Tongue (tissue), 2 donors: ENCODE results near the gene LUC7L3. TPM values are rescaled to one million over a fixed set of nuclear protein-coding genes. Genes with fewer than 3 reads are reported as not detected.
"Not testable (repeated sequence)": the region's sequence is repeated elsewhere in the genome, so short reads cannot be mapped to it uniquely, and the experiment has no call there.

Source experiments
- DNase-seq: peaks from one replicate; pipeline ENCODE4 v3.0.0-alpha.2; 2015
- total RNA-seq: library from RNA; depleted of rRNA; stranded (reverse); fragments of >200 nt; gene quantifications from one replicate; pipeline ENCODE4 v1.2.3, GENCODE V29; 2014

The LUC7L3 gene
- total RNA-seq, 1 donor from 2014 or later = 91.0 TPM

DNA sequence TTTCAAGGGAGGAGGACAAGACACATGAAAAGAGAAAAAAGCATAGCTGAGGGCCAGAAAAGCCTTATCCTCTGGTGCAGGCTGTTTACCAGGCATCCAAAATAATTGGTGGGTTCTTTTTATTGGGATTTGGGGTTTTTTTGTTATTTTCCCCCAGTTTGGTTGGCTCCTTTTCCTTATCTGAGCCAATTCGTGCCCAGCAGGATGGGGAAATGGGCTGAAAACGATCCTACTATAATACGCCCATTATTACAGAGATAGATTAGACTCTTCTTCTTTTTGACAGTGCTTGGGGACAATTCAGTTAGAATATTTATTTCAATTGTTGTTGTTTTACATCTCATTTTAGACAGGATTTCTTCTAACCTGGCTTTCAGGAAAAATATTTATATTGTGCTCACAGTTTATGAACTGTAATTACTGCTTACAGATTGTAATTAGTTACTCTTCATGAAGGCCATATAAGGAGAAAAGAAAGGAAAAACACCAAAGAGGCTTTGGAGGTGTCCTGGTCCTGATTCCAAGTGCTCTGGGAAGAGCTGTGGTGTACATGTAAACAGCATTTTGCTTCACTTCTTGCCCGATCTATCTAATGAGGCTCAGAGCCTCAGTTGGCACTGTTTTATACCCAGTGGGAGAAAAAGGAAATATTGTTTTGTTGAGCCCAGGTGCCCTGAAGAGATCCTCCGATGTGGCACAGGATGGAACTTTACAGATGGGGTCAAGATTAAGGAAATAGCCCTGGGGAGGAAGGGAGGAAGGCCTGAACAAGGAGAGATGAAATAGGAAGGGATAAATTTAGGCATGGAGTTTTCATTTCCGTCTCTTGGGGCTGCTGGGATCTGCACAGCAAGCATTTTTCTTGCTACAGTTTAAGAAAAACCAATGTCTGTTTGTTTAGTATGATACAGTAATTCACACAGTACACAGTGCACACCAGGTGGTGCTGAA is 11.1 kb upstream of the LUC7L3 start:
- peak; percentile 54 for DNase-seq

DNA sequence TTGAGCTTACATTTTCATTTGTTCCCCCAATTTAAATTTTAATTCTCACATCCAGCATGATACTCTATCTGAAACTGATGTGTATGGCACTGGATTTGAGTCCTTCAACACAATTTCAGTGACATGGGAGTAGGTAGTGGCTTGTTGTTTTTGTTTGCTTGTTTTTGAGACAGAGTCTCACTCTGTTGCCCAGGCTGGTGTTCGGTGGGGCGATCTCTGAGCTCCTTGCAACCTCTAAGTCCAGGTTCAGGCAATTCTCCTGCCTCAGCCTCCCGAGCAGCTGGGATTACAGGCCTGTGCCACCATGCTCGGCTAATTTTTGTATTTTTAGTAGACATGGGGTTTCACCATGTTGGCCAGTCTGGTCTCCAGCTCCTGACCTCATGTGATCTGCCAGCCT is 10.3 kb upstream of the LUC7L3 start:
- DNase-seq = not testable (repeated sequence)

DNA sequence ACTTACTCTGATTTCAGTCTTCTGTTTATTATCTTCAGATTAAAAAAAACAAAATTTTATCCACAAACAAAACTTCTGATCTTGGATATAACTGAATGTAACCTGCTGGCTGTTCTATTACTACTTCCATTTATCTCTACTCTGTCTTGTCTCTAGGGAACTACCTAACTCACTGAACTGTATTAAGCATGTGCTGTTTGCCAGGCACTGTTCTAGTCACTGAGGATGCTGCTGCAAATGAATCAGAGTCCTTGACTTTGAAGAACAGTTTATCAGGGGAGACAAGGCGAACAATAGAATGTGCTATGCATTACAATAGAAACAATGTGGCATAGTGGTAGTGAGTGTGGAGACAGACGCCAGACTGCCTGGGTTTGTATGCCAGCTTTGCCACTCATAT is 9.4 kb upstream of the LUC7L3 start:
- no peak for DNase-seq

DNA sequence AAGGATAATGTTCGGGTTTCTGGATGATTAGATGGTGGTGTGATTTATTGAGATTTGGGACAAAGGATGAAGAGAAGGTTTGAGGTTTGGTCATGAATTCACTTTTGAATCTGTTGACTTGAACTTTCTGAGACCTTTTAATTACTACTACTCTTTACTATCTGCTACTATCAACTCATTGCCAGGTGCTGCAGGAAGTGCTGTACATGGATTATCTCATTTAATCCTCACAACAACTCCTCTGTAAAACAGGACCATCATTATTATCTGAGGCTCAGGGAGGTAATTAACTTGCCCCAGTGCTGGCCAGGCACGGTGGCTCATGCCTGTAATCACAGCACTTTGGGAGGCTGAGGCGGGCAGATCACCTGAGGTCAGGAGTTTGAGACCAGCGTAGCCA is 8.8 kb upstream of the LUC7L3 start:
- no peak for DNase-seq

DNA sequence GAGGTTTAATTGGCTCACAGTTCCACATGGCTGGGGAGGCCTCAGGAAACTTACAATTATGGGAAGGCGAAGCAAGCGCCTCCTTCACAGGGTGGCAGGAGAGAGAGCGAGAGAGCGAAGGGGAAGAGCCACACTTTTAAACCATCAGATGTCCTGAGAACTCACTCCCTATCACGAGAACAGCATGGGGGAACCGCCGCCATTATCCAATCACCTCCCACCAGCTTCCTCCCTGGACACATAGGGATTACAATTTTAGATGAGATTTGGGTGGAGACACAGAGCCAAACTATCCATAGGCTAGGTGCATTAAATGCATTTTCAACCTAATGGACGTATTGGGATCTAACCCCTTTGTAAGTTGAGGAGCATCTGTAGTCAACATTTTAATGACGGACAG is 6.8 kb upstream of the LUC7L3 start:
- no peak for DNase-seq

DNA sequence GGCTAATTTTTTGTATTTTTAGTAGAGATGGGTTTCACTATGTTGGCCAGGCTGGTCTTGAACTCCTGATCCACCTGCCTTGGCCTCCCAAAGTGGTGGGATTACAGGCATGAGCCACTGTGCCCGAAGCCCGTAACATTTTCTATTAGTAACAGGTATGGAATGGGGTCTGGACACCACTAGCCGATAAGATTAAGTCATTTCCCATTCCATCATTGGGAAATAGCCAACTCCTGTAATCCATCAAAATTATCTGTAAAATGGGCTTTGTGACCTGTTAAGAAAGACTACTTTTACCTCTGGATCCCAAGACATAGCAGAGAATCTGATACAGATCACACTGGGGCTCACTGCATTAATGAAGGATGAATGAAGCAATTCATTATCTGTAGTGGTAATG is 3.9 kb upstream of the LUC7L3 start:
- DNase-seq = no peak

DNA sequence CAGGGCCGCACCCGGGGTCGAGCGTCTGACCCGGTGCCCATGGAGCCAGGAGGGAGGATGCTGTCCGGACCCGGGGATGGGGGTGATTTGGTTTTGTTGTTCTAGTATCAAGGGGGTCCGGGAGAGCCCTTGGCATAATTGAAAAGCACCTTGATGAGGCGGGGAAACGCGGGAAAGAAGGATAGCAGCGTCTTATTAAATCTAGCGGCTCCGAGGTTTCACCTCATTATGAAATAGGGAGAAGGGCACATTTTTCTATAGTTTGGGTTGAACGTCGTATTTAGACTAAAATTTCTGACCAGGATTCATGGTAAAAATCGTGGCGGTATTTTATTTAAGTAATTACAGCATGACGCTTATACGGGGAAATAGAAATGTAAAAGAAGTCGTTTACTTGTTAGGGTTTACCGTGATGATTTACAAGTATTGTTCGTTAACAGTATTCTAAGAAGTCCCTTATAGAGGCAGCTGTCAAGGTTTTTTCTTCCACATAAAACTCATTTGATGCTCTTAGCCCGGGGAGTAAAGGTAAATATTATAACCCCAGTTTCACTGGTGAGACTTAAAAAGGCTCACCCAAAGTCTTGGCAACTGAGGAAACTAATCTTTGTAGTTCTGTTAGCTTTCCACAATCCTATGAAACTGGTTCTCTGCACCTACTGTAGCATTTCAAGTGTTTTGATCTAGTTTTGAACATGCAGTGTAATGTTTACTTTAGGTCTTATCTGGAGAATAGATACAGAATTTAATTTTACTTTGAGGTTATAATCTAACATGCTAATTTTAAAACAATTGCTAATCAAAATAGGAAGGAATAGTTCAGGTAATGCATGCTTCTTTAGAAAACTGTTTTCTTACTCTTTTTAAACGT is 756 bp downstream of the LUC7L3 start:
- DNase-seq = peak; percentile 34

DNA sequence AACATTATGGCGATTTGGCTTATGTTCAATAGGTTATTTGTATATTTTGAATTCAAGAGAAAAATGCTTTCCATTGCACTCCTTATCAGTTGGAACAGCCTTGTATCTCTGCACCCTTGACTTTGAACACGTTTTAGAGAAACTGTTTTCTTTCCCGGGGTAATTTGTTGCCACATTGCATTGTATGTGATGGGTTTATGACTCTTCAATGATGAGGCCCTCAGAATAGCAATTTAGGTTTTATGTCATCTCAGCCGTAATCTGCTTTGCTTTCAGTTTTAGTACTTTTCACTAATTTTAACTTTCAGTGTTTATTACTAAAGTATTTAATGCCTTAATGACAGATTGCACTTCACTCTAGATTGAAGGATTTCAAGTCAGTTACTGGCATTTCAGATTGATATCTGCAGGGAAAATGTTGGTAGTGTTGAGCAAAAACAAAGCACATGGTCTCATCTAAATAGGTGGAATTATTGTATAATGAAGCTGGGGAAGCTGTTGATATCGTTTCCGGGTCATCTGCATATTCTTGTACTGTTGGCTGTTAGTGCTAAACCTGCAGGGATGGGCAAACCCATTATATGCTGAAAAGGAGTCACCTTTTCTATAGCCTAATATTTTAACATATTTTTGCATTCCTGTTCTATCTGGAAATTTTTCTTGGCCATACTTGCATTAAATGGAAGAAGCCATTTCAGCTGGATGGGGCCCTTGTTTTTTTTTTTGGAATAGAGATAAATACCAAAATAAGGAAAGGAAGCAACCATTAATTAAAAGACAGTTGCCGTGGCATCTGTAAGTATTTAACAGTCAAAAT is 2.0 kb downstream of the LUC7L3 start:
- DNase-seq = peak; percentile 24

DNA sequence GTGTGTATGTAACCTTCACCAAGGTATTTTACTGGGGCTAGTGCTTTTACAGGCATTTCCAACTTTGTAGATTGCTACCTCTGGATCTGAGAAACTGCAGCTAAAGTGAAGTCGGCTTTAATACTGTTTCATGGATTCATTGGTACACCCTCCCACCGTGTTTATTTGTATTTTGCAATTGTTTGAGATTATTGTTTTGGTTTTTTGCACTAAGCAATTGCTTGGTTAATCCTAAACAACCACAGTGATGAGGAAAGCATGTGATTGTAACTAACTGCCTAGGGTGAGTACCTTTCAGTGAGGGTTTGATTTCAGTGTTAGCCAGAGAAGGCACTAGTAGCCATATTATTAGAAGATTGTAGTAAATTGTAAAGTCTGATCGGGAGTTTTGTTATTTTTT is 3.3 kb downstream of the LUC7L3 start:
- DNase-seq = no peak

DNA sequence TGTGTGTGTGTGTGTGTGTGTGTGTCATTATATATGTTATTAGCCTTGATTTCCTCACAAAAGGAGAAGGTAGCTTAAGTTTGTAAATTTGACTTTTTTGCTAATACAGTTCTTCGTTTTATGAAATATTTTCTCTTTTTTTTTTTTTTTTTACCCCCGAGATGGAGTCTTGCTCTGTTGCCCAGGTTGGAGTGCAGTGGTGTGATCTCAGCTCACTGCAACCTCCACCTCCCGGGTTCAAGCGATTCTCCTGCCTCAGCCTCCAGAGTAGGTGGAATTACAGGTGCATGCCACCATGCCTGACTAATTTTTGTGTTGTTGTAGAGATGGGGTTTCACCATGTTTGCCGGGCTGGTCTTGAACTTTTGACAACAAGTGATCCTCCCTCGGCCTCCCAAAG is 5.2 kb downstream of the LUC7L3 start:
- DNase-seq = not testable (repeated sequence)

DNA sequence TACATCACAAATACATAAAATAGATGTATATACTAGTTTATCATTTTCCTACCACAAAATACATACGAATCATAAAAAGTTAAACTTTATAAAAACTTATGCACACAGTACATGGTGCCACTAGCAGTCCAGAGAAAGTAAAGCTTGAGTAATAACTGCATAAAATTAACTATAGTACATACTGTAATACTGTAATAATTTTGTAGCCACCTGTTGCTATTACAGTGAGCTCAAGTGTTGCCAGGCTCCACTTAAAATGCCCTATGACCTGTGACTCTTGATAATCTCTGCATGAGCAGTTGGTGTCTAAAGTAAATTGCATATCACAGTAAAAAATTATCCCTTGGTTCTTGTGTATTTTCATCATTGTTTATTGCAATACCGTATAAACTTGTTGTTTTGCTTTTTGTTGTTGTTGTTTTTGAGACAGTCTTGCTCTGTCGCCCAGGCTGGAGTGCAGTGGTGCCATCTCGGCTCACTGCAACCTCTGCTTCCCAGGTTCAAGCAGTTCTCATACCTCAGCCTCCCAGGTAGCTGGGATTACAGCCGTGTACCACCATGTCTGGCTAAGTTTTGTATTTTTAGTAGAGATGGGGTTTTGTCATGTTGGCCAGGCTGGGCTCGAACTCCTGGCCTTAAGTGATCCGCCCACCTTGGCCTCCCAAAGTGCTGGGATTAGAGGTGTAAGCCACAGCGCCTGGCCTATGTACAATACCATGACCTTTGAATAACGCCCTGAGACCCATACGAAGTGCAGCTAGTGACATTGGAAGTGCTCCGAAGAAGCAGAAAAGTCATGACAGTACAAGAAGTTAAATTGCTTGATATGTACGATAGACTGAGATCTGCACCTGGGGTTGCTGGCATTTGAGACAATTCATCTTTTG is 6.6 kb downstream of the LUC7L3 start:
- DNase-seq = no peak

DNA sequence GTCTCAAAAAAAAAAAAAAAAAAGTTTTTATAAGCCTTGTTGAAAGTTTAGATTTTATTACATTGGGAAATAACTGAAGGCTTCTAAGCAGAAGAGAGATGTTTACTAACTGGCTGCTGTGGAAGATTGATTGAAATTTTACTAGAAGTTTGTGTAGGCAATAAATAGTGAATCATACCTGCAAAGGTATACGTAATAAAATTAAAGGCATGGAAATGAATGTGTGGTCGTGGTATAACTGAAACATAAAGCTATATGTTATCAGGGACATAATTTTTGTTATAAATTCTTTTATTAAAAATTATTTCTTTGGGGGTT is 8.7 kb downstream of the LUC7L3 start:
- DNase-seq = no peak

DNA sequence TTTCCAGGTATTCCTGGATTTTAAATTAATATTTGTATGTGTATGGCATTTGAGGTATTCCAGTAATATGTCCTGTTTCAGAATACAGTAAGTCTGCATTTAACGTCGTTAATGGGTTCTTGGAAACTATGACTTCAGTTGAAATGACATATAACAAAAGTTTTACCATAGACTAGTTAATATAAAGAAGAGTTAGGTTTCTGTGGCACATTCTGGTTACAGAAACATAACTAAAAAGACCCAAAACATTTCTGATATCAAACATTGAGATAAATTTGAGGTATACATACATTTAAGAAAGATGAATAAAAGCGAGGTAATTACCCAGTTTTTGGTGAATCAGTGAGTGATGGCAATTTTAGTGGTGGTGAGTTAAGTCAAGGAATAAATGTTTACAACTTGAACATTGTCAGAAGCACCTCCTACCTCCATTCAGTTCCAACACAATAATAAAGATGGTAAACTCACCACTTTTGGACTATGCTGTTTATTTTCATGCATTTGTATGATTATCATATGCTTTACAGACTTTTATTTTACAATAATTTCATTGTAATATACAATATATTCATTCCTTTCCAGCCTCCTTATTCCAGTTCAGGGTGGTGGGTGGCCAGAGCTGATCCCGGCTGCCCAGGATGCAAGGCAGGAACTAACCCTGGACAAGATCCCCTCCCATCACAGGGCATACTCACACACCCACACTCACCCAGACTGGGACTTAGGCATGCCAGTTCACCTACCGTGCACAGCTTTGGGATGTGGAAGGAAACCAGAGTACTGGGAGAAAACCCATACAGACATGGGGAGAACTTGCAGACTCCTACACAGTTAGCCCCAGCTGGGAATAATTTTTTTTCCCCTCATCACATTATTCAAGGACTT is 9.7 kb downstream of the LUC7L3 start:
- no peak for DNase-seq

DNA sequence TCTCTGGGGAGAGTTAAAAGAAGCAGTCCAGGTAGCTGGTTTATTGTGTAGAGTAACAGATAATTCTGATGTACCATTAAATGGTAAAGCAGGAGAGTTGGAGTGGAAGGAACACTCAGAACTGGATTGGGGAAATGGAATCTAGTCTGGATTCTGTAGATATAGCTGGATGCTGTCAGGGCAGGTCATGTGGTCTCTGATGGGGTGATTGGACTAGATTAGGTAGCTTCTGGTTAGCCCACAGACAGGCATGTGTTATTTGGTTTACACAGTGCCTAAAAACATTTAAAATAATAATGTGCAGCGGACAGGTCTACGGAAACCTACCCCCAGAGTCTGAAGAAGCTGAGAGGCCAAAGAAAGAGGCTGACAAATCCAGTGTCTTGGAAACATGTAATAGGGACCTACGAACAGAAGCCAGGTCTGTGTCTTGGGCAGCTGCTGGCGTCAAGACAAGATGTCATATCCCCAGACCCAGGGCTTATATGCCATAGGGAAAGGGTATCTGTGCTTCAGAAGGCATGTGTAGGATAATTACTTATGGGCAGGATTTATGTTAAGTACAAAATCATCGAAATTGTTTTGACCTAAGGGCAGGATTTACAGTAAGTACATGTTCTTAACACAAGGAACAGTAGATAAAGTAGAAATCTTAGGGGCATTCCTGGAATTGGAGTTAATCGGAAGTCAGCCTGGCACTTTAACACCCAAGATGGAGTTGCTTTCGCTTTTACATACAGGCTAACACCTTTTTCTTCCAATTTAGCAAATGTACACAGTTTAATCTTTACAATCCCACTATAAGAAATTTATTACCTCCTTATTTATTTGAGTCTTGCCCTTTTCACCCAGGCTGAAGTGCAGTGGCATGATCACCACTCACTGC is 12.4 kb downstream of the LUC7L3 start:
- DNase-seq = no peak

DNA sequence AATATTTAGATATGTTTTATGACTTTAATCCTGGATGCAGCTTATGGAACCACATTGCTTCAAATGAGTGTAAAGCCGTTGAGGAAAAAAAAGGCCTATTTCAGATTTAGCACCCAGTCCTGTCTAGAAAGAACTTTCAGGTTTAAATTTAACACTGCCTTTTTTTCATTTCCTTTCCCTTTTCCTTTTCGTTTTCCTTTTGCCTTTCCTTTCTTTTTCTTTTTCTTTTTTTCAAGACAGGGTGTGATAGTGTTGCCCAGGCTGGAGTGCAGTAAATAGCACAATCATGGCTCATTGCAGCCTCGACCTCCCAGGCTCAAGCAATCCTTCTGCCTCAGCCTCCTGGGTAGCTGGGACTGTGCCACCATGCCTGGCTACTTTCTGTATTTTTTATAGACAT is 15.9 kb downstream of the LUC7L3 start:
- DNase-seq = no peak

DNA sequence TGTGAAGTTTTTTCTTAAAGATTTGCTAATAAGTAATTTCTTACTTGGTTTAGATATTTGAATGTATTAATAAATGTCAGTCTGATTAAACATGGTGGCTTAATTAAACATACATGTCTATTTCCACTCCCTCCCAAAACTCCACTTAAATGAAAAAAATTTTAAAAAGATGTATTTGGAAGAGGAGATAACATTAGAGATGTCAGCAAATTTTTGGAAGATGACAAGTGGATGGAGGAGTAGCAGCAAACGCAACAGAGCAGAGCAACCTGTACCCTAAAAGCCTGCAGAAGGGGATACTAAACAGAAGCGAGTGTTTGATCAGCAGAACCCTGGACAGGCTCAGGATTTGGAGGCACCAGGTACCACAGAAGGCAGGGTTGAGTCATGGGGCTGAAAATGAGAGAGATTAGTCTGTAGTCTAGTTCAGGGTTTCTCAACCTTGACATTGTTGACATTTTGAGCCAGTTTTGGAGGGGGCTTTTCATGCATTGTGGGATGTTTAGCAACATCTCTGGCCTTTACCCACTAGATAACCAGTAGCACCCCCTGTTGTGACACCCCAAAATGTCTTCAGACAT is 17.8 kb downstream of the LUC7L3 start:
- DNase-seq = no peak

DNA sequence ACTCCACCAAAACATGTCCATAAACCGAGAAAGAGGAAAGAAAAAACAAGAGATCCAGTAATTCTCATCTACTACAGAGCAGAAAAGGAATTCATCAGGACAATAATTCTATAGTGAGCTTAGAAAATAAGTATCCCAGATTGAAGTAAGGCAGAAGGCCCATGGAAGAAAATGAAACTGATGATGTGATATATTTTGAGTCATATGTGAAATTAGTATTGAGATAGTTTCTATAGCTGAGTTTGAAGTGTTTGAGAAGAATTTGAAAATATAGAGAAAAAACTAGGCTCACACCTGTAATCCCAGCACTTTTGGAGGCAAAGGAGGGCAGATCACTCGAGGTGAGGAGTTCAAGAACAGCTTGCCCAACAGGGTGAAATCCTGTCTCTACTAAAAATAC is 19.7 kb downstream of the LUC7L3 start:
- DNase-seq = no peak

DNA sequence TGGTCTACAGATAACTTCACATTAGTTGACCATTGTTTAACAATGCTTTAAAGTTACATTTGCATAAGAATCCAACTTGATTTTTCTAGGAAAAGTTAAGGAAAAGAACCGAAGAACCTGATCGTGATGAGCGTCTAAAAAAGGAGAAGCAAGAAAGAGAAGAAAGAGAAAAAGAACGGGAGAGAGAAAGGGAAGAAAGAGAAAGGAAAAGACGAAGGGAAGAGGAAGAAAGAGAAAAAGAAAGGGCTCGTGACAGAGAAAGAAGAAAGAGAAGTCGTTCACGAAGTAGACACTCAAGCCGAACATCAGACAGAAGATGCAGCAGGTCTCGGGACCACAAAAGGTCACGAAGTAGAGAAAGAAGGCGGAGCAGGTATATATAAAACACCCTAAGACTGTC is 26.2 kb downstream of the LUC7L3 start:
- DNase-seq = no peak

DNA sequence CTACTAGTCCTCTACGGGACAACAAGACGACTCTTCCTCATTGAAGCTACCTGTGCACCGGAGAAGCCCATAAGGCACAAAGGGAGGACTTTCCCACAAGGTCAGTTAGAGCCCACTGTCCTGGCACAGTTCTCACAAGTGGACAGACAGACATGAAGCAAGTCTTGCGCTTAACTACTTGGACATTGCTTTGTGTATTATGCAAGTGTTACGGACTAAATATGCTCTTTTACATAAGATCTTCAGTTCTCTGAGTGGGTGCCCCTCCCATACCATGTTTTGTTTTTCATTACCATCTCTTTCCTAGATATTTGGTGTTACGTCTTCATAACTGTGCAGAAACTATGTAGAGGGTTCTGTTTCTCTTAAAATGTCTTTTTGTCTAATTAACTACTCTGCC is 29.8 kb downstream of the LUC7L3 start:
- DNase-seq = no peak
